Heart left ventricle (tissue), 13 donors: Measurements from ENCODE around the gene C1QTNF1.

Experiments
- POLR2A ChIP-seq, 2 donors: fragments of 450-650 bp; IDR thresholded peaks; one replicate each; pipeline ENCODE4 v1.6.1; 2017; ENCODE audit warnings: antibody characterized with exemption in 2 of 2, mild to moderate bottlenecking in 2 of 2, moderate library complexity in 2 of 2
- TF ChIP-seq, protein P1 (sequence below), 12 donors: fragments of 200-600 bp; sonication (generic) in 4 of 12; IDR thresholded peaks; one replicate each; pipeline versions ENCODE4 v1.5.0 to v1.8.0; 2018 to 2022; ENCODE audit warnings: antibody characterized with exemption in 12 of 12, mild to moderate bottlenecking in 5 of 12
- donor health status: ischemic (EF 13 %, LVEDD 7.1; RV severe dilation, severe dysfunction).
- donor health status: DM: no; HTN: yes; CAD: no.
- donor health status: DM: no; HTN: no; CAD: no.
- donor health status: ischemic (EF 25% LVEDD 6.9; RV normal size, moderate dysfunction).
- donor health status: ischemic (EF 25% LVEDD 5.7; RV mildly dilated, moderate dysfunction).
- donor health status: ischemic (EF 35%, LVEDD 5.7; RV mildly dilated, moderate dysfunction).
- donor health status: nonischemic (EF 11% LVEDD 7.7; RV severe dilation, severe dysfunction).
- donor health status: DM: yes; HTN: yes; CAD: no.
- donor health status: PGD.
- donor health status: ischemic (EF 29% LVEDD 5.4; RV normal size, mild dysfunction).
- donor health status: nonischemic (EF 23%, LVEDD 6.1; RV moderate dilation, normal function).

DNA sequence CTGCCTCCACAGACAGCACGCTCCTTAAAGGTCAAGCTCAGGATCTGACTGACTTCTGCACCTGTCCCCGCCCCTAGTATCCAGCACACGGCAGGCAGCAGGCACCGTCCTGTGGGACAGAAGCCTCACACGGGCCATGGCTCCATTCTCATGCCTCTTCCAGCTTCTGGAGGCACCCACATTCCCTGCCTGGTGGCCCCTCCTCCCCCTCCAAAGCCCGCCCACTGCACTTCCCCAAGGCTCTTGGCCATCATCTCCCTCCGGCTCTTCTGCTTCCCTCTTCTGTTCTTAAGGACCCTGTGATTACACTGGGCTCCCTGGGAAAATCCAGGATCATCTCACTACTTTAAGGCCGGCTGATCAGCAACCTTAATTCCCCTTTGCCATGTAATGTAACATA, 17.9 kb upstream of the C1QTNF1 start:
- TF ChIP-seq, protein P1, sequence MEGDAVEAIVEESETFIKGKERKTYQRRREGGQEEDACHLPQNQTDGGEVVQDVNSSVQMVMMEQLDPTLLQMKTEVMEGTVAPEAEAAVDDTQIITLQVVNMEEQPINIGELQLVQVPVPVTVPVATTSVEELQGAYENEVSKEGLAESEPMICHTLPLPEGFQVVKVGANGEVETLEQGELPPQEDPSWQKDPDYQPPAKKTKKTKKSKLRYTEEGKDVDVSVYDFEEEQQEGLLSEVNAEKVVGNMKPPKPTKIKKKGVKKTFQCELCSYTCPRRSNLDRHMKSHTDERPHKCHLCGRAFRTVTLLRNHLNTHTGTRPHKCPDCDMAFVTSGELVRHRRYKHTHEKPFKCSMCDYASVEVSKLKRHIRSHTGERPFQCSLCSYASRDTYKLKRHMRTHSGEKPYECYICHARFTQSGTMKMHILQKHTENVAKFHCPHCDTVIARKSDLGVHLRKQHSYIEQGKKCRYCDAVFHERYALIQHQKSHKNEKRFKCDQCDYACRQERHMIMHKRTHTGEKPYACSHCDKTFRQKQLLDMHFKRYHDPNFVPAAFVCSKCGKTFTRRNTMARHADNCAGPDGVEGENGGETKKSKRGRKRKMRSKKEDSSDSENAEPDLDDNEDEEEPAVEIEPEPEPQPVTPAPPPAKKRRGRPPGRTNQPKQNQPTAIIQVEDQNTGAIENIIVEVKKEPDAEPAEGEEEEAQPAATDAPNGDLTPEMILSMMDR (IDR thresholded peaks at IDR 0.05): no peak
- no peak for TF ChIP-seq POLR2A (IDR thresholded peaks at IDR 0.05)
